Measurements from ENCODE around the gene S100A6. TPM values are rescaled to one million over a fixed set of nuclear protein-coding genes. Genes with fewer than 3 reads are reported as not detected.
A peak's percentile ranks its signal among the peaks of the same experiment; 100 is the strongest.

Gene S100A6
- total and polyA plus RNA-seq, 11 donors, result 157 to 1,213 (median 360) TPM

DNA sequence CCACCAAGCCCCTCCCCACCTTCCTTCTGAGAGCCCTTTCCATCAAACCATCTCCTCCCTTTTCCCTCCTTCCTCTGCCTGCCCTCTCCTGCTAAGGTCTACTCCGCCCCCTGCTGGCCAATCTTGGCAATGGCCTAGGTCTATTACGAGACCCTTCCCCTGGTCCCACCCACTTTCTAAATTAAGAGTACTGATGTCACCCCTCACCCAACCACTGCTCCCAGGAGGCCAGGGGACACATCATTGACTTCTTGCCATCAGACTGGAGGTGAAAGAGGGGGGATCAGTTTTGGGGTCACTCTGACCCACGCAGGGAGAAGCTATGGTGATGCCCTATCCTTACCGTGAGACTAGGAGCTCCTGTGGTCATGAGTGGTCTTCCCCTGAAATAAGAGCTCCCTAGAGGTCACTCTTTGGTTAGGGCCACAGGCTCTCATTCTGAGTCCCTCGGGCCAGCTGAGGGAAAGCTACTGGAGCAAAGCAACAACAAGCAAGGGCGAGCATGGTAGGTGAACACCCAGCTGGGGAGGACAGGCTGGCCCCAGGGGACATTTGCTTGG lies 40.7 kb downstream of the S100A6 start:
- WGBS, 4 donors, result 33 to 41% (median 38%) methylated on average over 6 of the region's 6 CpGs
- peak; percentile 49 to 72 (median 66) for ATAC-seq

GRCh38 chr1:153493343-153493960 lies 42.3 kb downstream of the S100A6 start:
- no peaks in the 10 kb centered on the region for H3K36me3 ChIP-seq
- ATAC-seq (no peak), DNase-seq (no peak)
- no peaks in the 10 kb centered on the region for H3K27me3 ChIP-seq
- 77 to 85% (median 83%) methylated on average over 6 of the region's 6 CpGs for WGBS, 4 donors
- intact Hi-C loops (cut with DNase I), result no loop called here
- H3K4me1 ChIP-seq, result peaks cover 0 to 39% (median 13%) of the 10 kb centered on the region in 12 donors
- H3K9me3 ChIP-seq, result no peaks in the 10 kb centered on the region
- H3K27ac ChIP-seq, result peak overlapping the region in 4 of 12 donors; percentile 11 to 46 (median 28)
- TF ChIP-seq, protein P1, sequence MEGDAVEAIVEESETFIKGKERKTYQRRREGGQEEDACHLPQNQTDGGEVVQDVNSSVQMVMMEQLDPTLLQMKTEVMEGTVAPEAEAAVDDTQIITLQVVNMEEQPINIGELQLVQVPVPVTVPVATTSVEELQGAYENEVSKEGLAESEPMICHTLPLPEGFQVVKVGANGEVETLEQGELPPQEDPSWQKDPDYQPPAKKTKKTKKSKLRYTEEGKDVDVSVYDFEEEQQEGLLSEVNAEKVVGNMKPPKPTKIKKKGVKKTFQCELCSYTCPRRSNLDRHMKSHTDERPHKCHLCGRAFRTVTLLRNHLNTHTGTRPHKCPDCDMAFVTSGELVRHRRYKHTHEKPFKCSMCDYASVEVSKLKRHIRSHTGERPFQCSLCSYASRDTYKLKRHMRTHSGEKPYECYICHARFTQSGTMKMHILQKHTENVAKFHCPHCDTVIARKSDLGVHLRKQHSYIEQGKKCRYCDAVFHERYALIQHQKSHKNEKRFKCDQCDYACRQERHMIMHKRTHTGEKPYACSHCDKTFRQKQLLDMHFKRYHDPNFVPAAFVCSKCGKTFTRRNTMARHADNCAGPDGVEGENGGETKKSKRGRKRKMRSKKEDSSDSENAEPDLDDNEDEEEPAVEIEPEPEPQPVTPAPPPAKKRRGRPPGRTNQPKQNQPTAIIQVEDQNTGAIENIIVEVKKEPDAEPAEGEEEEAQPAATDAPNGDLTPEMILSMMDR (IDR thresholded peaks at IDR 0.05), result no peak
- H3K4me3 ChIP-seq, result no peak overlapping the region

More for the DNA sequence above, 40.7 kb downstream of the S100A6 start:
- peaks cover 0 to 38% (median 8%) of the 10 kb centered on the region in 12 donors for H3K4me1 ChIP-seq
- TF ChIP-seq POLR2A (IDR thresholded peaks at IDR 0.05), result no peak
- TF ChIP-seq, protein P1 (IDR thresholded peaks at IDR 0.05), result peak; percentile 87 to 97 (median 92)
- H3K4me3 ChIP-seq, result no peak overlapping the region
- DNase-seq, result peak; percentile 73 to 89 (median 76)
- H3K36me3 ChIP-seq, result no peaks in the 10 kb centered on the region
- H3K27ac ChIP-seq, result no peak overlapping the region
- no peaks in the 10 kb centered on the region for H3K9me3 ChIP-seq
- intact Hi-C loops (cut with DNase I), result loop anchor here (1.0 to 5.0 kb wide), 6 partner anchors 28 to 143 kb away; partner anchors contain the start of gene S100A7 (in 2 of the 10)
- H3K27me3 ChIP-seq, result no peaks in the 10 kb centered on the region

DNA sequence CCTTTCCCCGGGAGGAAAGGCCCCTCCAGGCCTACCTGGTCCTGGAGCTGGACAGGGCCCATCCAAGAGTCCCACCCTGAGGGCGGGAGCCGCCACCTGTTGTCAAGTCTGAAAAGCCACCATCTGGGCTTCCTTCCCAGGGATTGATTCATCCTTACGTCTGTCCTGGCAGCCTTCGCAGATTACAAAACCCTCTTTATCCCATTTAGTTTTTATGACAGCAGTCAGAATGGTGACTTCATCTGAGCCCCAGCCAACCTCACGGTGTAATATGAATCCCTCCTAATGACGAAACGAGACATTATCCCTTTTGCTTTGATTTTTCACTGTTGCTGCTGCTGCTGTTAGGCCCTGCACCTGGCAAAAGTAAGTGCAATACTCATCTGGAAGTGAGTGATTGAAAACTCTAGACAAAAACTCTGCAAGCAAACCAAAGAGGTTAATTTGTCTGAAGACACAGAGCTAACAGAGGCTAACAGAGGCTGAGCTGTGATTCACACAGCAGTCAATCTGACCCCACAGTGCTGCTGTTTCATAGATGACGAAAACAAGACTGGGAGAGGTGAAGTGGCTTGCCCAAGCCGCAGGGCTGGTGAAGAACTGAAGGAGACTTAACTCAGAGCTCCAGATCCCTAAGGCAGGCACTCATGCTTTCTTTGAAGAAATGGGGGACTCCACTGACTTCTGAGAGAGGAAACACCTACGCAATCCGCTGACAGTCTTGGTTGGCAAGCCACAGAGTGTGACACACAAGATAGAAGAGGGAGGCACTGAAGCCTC lies 45.3 kb downstream of the S100A6 start:
- Histone ChIP-seq H3K9me3 (no peaks in the 10 kb centered on the region), H3K27ac (peak overlapping the region in 11 of 12 donors; percentile 20 to 80 (median 70)), H3K4me1 (peaks cover 0 to 39% (median 15%) of the 10 kb centered on the region in 12 donors), H3K36me3 (no peaks in the 10 kb centered on the region), H3K4me3 (peak overlapping the region in 1 of 12 donors; percentile 13), H3K27me3 (no peaks in the 10 kb centered on the region)
- 32 to 52% (median 39%) methylated on average over 12 of the region's 12 CpGs for WGBS, 4 donors
- TF ChIP-seq POLR2A (IDR thresholded peaks at IDR 0.05), result no peak
- TF ChIP-seq, protein P1 (IDR thresholded peaks at IDR 0.05), result no peak
- intact Hi-C loops (cut with DNase I), result no loop called here
- DNase-seq (peak in 4 of 5 donors; percentile 64 to 85 (median 74)), ATAC-seq (peak; percentile 17 to 76 (median 68))

- H3K9me3 ChIP-seq, result no peaks in the 10 kb centered on the region
- peaks cover 0 to 31% (median 14%) of the 10 kb centered on the region in 12 donors for H3K4me1 ChIP-seq
- DNase-seq, result peak in 4 of 5 donors; percentile 48 to 63 (median 60)
- peak overlapping the region in 8 of 12 donors; percentile 36 to 80 (median 66) for H3K27ac ChIP-seq
- intact Hi-C loops (cut with DNase I), result no loop called here
- TF ChIP-seq POLR2A (IDR thresholded peaks at IDR 0.05), result no peak
- TF ChIP-seq, protein P1 (IDR thresholded peaks at IDR 0.05), result no peak
- WGBS, 4 donors, result 8 to 24% (median 18%) methylated on average over 4 of the region's 4 CpGs
- no peak overlapping the region for H3K4me3 ChIP-seq
- ATAC-seq, result peak; percentile 71 to 85 (median 82)
- H3K27me3 ChIP-seq, result peaks cover 0 to 5% (median 0%) of the 10 kb centered on the region in 9 donors
- no peaks in the 10 kb centered on the region for H3K36me3 ChIP-seq
These were observed 47.1 kb downstream of the S100A6 start for GRCh38 chr1:153488731-153489130.

Data from heart left ventricle (tissue), 16 donors.